CD4-positive, alpha-beta T cell treated with Interleukin-17A for 1 hour (primary cell): Measurements from ENCODE around the gene TRIM5.
A peak's percentile ranks its signal among the peaks of the same experiment; 100 is the strongest.
"Not testable (repeated sequence)": the region's sequence is repeated elsewhere in the genome, so short reads cannot be mapped to it uniquely, and the experiment has no call there.

Source experiments
- DNase-seq: peaks from one replicate; pipeline ENCODE4 v3.0.0-alpha.2; 2020

TRIM5 gene

DNA sequence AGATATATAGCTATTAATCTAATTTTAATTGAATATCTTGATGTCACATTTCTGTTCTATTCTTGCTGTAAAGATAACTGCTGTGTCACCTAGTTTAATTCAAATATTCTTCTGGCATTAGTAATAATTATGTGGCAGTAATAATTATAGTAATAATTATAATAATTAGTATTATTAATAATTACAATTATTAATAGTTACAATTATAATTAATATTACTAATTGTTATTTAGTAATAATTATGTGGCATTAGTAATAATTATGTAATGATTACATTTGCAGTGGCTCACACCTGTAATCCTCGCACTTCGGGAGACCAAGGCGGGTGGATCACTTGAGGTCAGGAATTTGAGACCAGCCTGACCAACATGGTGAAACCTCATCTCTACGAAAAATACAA, 1.6 kb upstream of the TRIM5 start:
- no peak for DNase-seq

GRCh38 chr11:5684036-5684645, 733 bp downstream of the TRIM5 start:
- no peak for DNase-seq

DNA sequence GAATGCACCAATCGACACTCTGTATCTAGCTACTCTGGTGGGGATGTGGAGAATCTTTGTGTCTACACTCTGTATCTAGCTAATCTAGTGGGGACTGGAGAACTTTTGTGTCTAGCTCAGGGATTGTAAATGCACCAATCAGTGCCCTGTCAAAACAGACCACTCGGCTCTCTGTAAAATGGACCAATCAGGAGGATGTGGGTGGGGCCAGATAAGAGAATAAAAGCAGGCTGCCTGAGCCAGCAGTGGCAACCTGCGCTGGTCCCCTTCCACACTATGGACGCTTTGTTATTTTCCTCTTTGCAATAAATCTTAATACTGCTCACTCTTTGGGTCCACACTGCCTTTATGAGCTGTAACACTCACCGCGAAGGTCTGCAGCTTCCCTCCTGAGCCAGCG, 1.3 kb downstream of the TRIM5 start:
- peak; percentile 68 for DNase-seq

DNA sequence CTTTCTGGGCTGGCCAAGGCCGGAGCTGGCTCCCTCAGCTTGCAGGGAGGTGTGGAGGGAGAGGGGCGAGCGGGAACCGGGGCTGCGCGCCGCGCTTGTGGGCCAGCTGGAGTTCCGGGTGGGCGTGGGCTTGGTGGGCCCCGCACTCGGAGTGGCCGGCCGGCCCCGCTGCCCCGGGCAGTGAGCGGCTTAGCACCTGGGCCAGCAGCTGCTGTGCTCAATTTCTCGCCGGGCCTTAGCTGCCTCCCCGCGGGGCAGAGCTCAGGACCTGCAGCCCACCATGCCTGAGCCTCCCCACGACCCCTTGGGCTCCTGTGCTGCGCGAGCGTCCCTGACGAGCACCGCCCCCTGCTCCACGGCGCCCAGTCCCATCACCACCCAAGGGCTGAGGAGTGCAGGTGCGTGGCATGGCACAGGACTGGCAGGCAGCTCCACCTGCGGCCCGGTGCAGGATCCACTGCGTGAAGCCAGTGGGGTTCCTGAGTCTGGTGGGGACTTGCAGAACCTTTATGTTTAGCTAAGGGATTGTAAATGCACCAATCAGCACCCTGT, 1.9 kb downstream of the TRIM5 start:
- not testable (repeated sequence) for DNase-seq

GRCh38 chr11:5679811-5680210, 5.1 kb downstream of the TRIM5 start:
- no peak for DNase-seq

GRCh38 chr11:5674391-5674790, 10.5 kb downstream of the TRIM5 start:
- no peak for DNase-seq

DNA sequence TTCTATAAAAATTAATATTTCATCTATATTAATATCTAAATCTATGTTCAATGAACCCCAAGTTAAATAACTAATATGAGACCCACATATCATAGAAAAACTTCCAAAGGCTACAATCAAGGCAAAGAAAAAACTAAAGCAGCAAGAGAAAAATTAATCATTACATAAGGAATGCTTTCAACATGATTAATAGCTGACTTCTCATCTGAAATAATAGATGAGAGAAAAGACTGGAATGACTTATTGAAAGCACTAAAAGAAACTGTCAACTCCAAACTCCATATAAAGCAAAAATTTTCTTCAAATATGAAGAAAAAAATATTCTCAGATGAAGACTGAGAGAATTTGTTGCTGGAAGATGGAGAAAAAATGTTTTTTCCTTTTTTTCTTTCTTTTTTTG, 13.0 kb downstream of the TRIM5 start:
- no peak for DNase-seq

DNA sequence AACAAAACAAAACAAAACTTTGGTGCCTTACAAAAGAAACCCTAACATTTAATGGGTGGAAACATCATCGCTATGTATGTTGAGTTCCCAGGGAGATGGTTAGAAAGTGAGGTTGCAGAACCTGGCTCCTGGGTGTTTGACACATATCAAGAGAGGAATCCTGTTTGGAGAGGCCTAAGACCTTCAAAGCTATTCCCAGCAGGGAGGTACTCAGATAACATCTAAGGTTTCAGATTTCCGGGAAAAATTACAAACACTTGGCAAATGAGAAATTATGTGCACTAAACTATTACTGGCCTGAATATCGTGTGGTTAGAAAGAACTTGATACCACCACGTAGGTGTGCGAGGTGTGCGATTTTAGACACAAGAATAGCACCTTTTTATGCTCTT, 18.5 kb downstream of the TRIM5 start:
- DNase-seq = no peak

- no peak for DNase-seq
Observed at GRCh38 chr11:5665746-5666401, 19.0 kb downstream of the TRIM5 start.

GRCh38 chr11:5665051-5665570, 19.8 kb downstream of the TRIM5 start:
- DNase-seq = no peak

- DNase-seq = no peak
Observed at GRCh38 chr11:5663511-5663910, 21.4 kb downstream of the TRIM5 start.

DNA sequence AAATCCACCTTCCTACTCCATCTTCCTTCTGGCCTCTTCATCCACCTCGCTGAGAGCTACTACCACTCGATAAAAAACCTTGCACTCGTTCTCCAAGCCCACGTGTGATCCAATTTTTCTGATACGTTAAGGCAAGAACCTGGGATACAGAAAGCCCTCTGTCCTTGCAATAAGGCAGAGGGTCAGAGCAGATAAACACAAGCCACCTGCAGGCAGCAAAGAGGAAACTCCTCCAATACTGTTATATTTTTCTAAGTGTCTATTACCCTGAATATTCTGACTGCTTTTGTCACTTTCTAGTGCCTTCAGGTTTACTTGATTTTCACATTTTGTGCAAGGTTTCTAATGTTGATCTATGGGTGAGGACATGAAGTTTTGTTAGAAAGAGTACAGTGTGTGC, 26.6 kb downstream of the TRIM5 start:
- no peak for DNase-seq

DNA sequence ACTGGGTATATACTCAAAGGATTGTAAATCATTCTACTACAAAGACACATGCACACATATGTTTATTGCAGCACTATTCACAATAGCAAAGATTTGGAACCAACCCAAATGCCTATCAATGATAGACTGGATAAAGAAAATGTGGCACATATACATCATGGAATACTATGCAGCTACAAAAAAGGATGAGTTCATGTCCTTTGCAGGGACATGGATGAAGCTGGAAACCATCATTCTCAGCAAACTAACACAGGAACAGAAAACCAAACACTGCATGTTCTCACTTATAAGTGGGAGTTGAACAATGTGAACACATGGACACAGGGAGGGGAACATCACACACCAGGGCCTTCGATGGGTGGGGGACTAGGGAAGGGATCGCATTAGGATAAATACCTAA, 27.9 kb downstream of the TRIM5 start:
- not testable (repeated sequence) for DNase-seq

DNA sequence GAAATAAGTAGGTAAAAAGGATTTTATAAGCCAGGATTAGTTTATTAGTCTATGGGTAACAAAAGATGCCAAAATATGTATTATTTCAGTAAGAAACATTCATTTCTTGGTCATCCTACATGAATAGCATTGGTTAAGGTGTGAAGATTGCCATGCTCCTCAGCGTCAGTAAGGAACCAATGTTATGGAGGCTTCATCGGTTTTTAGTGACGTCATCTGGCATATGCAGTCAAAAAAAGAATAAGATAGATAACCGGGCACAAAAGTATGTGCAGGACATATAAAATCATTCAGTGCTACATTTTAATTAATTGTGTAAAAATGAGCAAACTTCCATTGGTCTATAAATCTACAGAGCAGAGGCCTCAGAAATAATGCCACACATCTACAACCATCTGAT, 29.4 kb downstream of the TRIM5 start:
- no peak for DNase-seq

- no peak for DNase-seq
Observed at GRCh38 chr11:5646139-5646538, 38.7 kb downstream of the TRIM5 start.

- DNase-seq = no peak
Observed at GRCh38 chr11:5643585-5643984, 41.3 kb downstream of the TRIM5 start.

DNA sequence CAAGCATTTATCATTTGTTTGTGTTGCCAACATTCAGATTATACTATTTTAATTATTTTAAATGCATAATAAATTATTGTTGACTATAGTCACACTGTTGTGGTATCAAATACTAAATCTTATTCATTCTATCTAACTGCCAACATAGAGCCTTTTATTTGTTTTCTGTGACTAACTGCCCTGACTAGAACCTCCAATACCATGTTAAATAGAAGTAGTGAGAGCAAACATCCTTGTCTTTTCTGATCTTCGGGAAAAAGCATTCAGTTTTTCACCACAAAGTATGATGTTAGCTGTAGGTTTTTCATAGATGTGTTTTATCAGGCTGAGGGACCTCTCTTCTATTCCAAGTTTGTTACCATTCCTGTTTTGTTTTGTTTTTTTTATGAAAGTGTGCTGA, 44.9 kb downstream of the TRIM5 start:
- DNase-seq = no peak

DNA sequence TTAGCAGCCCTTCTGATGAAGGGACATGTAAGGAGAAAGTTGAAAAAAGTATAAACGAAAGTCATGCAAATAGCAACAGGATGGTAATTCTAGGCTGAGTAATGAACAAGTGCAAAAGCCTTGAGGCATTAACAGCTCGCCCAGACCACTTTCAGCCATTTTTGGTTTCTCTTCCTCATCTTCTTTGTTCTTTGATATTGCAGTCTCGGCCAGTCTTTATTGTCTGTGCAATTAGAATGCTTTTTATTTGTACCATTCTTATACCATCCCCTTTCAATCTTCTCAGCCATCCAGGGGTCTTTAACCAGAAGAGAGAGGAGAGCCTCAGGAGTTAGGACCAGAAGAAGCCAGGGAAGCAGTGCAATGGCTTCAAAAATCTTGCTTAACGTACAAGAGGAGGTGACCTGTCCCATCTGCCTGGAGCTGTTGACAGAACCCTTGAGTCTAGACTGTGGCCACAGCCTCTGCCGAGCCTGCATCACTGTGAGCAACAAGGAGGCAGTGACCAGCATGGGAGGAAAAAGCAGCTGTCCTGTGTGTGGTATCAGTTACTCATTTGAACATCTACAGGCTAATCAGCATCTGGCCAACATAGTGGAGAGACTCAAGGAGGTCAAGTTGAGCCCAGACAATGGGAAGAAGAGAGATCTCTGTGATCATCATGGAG, 52.8 kb downstream of the TRIM5 start:
- DNase-seq = no peak

- DNase-seq = no peak
Observed at GRCh38 chr11:5631417-5631816, 53.5 kb downstream of the TRIM5 start.

GRCh38 chr11:5626196-5626595, 58.7 kb downstream of the TRIM5 start:
- no peak for DNase-seq

DNA sequence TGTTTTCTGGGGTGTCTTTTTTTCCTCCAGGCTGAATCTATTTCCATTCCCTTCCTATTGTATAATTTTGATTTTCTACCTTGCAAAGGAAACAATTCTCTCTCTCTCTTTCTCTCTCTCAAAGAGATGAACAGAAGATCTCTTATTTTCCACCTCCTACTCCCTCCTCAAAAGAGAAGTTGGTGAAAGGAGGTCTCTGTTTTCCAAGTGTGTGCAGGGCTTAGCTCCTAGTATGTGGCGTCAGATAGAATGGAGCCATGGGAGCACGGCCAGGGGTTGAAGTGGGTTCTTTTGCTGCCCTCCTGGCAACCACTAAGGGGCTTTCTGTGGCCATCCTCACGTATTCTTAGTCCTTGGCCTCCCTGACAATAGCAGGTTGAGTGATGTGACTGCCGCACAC, 59.6 kb downstream of the TRIM5 start:
- no peak for DNase-seq

GRCh38 chr11:5624489-5625279, 60.2 kb downstream of the TRIM5 start, which contains the start of gene TRIM34:
Gene TRIM34, plus strand, starts transcription at chr11:5625001. Its CDS starts 7,331 bp downstream, at chr11:5632332.
- peak; percentile 81 for DNase-seq

DNA sequence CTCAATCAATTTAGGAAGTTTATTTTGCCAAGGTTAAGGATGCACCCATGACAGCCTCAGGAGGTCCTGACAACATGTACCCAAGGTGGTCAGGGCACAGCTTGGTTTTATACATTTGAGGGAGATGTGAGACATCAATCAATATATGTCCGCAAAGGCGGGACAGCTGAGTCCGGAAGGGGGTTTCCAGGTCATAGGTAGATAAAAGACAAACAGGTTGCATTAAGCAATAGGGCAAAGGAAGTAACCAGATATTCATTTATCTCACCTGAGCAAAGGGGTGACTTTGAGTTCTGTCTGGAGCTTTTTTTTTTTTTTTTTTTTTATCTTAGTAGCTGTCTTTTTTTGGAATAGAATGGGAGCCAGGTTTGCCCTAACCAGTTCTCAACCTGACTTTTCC, 62.1 kb downstream of the TRIM5 start:
- no peak for DNase-seq
